Neural progenitor cell (in vitro differentiated cells): ENCODE measurements around the gene RUSF1.

Experiments
- CTCF ChIP-seq: fragments of 200-600 bp; sonication (generic); IDR thresholded peaks from 2 replicates; pipeline ENCODE4 v1.5.1; 2017; ENCODE audit warnings: antibody characterized with exemption, mild to moderate bottlenecking
- EZH2 ChIP-seq: fragments of 200-600 bp; sonication (generic); IDR thresholded peaks from 2 replicates; pipeline ENCODE4 v1.6.1; 2017; ENCODE audit warnings: antibody characterized with exemption, mild to moderate bottlenecking, moderate library complexity

GRCh38 chr16:31537362-31538242, 29.4 kb upstream of the RUSF1 start:
- no peak for TF ChIP-seq CTCF
- peak; percentile 25 for TF ChIP-seq EZH2
